B cell (primary cell): ENCODE measurements around the gene C19orf44.

Experiments used
- EZH2 ChIP-seq: IDR thresholded peaks from 2 replicates; pipeline ENCODE4 v1.6.1; 2012; ENCODE audit warnings: borderline replicate concordance, low read depth, mild to moderate bottlenecking, moderate library complexity, low read length; ENCODE audit not compliant: insufficient read depth, poor library complexity, severe bottlenecking
- TF ChIP-seq, protein P1 (sequence below): fragments of 200-600 bp; IDR thresholded peaks from one replicate; pipeline ENCODE4 v1.8.0; 2022; ENCODE audit warnings: antibody characterized with exemption, mild to moderate bottlenecking

DNA sequence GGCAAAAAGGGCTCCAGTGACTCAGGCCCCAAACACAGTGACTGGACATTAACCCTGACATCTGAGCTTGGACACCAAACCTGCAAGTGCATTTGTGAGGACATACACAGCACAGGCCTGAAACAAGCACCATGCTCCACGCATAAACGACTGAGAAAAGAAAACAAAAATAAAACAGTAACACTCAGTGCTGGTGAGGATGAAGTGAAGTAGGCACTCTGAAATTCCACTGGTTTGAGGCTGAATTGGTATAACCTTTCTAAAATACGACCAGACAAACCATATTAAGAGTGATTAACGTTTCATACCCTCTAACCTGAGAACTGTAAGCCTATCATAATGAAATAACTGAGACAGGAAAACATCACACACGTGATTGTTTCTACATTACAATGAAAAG, 70.5 kb downstream of the C19orf44 start:
- TF ChIP-seq, protein P1, sequence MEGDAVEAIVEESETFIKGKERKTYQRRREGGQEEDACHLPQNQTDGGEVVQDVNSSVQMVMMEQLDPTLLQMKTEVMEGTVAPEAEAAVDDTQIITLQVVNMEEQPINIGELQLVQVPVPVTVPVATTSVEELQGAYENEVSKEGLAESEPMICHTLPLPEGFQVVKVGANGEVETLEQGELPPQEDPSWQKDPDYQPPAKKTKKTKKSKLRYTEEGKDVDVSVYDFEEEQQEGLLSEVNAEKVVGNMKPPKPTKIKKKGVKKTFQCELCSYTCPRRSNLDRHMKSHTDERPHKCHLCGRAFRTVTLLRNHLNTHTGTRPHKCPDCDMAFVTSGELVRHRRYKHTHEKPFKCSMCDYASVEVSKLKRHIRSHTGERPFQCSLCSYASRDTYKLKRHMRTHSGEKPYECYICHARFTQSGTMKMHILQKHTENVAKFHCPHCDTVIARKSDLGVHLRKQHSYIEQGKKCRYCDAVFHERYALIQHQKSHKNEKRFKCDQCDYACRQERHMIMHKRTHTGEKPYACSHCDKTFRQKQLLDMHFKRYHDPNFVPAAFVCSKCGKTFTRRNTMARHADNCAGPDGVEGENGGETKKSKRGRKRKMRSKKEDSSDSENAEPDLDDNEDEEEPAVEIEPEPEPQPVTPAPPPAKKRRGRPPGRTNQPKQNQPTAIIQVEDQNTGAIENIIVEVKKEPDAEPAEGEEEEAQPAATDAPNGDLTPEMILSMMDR, result no peak
- no peak for TF ChIP-seq EZH2
